Trophoblast cell (in vitro differentiated cells and primary cell): Measurements from ENCODE around the gene KCNIP3.
A peak's percentile ranks its signal among the peaks of the same experiment; 100 is the strongest.

Experiments
- DNase-seq, 2 donors: peaks; one replicate each; pipeline ENCODE4 v3.0.0-alpha.2; 2016
- H2AFZ ChIP-seq: 2 replicates; pipeline ENCODE4 v1.6.1; 2013; ENCODE audit warnings: low read length, moderate library complexity, mild to moderate bottlenecking; ENCODE audit not compliant: insufficient read depth, poor library complexity
- H2AK5ac ChIP-seq: 2 replicates; pipeline ENCODE4 v1.6.1; 2013; ENCODE audit warnings: mild to moderate bottlenecking, low read length
- H2BK120ac ChIP-seq: 2 replicates; pipeline ENCODE4 v1.6.1; 2013; ENCODE audit warnings: low read length, mild to moderate bottlenecking, moderate library complexity; ENCODE audit not compliant: insufficient read depth, poor library complexity
- H2BK12ac ChIP-seq: 2 replicates; pipeline ENCODE4 v1.6.1; 2013; ENCODE audit warnings: mild to moderate bottlenecking, low read length, moderate library complexity
- H2BK5ac ChIP-seq: 2 replicates; pipeline ENCODE4 v1.6.1; 2013; ENCODE audit warnings: low read length, low read depth, moderate library complexity, mild to moderate bottlenecking; ENCODE audit not compliant: poor library complexity
- H3K14ac ChIP-seq: 2 replicates; pipeline ENCODE4 v1.6.1; 2013; ENCODE audit warnings: mild to moderate bottlenecking, low read length
- H3K18ac ChIP-seq: 2 replicates; pipeline ENCODE4 v1.6.1; 2013; ENCODE audit warnings: mild to moderate bottlenecking, low read length
- H3K23ac ChIP-seq: 2 replicates; pipeline ENCODE4 v1.6.1; 2013; ENCODE audit warnings: low read length
- H3K27ac ChIP-seq: 2 replicates; pipeline ENCODE4 v1.5.1; 2013; ENCODE audit warnings: low read depth, mild to moderate bottlenecking, inconsistent platforms, low read length, moderate library complexity
- H3K27me3 ChIP-seq: 2 replicates; pipeline ENCODE4 v1.6.1; 2013; ENCODE audit warnings: inconsistent platforms, mild to moderate bottlenecking, low read length, moderate library complexity; ENCODE audit not compliant: insufficient read depth
- H3K36me3 ChIP-seq, 2 experiments: 1 replicate in 1 of 2; 2 replicates in 1 of 2; pipeline ENCODE4 v1.6.1; 2013; ENCODE audit warnings: low read length in 2 of 2, mild to moderate bottlenecking in 2 of 2, moderate library complexity in 1 of 2; ENCODE audit not compliant: insufficient read depth in 2 of 2, control insufficient read depth in 1 of 2
- H3K4ac ChIP-seq: 2 replicates; pipeline ENCODE4 v1.6.1; 2013; ENCODE audit warnings: low read depth, mild to moderate bottlenecking, low read length, moderate library complexity
- H3K4me1 ChIP-seq, 2 experiments: 1 replicate in 1 of 2; 2 replicates in 1 of 2; pipeline ENCODE4 v1.6.1; 2013; ENCODE audit warnings: low read length in 2 of 2, mild to moderate bottlenecking in 2 of 2, moderate library complexity in 1 of 2; ENCODE audit not compliant: insufficient read depth in 2 of 2, control insufficient read depth in 1 of 2
- H3K4me2 ChIP-seq: 2 replicates; pipeline ENCODE4 v1.6.1; 2013; ENCODE audit warnings: inconsistent platforms, mild to moderate bottlenecking, low read length, moderate library complexity
- H3K4me3 ChIP-seq: 2 replicates; pipeline ENCODE4 v1.5.1; 2013; ENCODE audit warnings: mild to moderate bottlenecking, low read depth, low read length, inconsistent platforms
- H3K79me1 ChIP-seq: one replicate; pipeline ENCODE4 v1.6.1; 2013; ENCODE audit warnings: low read length
- H3K79me2 ChIP-seq: 2 replicates; pipeline ENCODE4 v1.6.1; 2013; ENCODE audit warnings: low read length, mild to moderate bottlenecking; ENCODE audit not compliant: control insufficient read depth, insufficient read depth, poor library complexity
- H3K9ac ChIP-seq: 2 replicates; pipeline ENCODE4 v1.6.1; 2013; ENCODE audit warnings: mild to moderate bottlenecking, low read length
- H3K9me3 ChIP-seq: 2 replicates; pipeline ENCODE4 v1.6.1; 2013; ENCODE audit warnings: low read depth, mild to moderate bottlenecking, control low read depth, inconsistent platforms, low read length; ENCODE audit not compliant: insufficient read depth
- H4K12ac ChIP-seq: 2 replicates; pipeline ENCODE4 v1.6.1; 2013; ENCODE audit warnings: low read depth, mild to moderate bottlenecking, low read length, moderate library complexity
- H4K8ac ChIP-seq: 2 replicates; pipeline ENCODE4 v1.6.1; 2013; ENCODE audit warnings: low read depth, mild to moderate bottlenecking, low read length, moderate library complexity
- H4K91ac ChIP-seq: one replicate; pipeline ENCODE4 v1.6.1; 2013; ENCODE audit warnings: low read depth, mild to moderate bottlenecking, low read length, moderate library complexity
- WGBS: extraction: QIAGEN DNeasy Blood & Tissue Kit; methylation state at CpG from one replicate; pipeline ENCODE4 v1.1.7; 2013; ENCODE audit warnings: missing lambda C conversion rate; ENCODE audit not compliant: insufficient read length, insufficient coverage; ENCODE audit errors: extremely low coverage; 5-methylcytosine and 5-hydroxymethylcytosine counted together

Gene KCNIP3

DNA sequence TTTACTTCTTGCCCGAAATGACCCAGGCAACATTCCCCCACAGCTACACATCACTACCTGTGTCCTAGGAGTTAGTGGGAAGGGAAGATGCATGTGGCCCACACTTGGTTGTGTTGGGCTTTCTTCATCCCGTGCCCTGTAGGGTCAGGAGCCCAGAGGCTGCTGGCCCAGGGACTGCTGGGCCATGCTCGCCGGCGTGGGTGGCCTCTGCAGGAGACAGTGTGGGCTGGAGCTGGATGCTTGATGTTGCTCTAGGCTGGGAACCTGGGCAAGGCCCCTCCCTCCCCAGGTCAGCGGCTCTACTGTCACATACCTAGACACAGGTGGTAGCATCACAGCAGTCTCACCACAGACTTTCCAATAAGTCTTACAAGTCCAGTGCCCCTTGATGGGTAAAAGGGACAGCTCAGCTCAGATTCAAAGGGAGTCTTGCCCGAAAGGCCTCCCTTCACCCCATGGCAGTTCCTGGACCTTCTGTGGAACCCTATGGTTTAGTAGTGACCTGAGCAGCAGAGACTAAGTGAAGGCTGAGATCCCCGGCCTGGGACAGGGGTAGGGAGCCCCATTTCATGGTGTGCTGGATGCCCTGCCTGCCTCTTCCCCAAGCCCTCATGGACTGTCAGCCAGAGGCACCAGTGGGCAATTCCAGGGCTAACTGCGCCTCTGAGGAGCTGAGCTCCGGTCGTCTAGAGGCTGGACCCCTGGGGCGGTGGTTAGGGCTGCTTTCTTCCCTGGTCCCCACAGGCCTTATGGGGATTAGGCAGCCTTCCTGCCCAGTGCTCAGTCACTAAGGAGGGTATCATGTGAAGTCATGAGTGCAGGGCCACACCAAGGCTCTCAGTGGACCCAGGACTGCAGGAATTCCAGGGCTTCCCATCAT is 59.9 kb downstream of the KCNIP3 start:
- no CpG with 5 or more reads among the region's 12 CpGs for WGBS
- H4K12ac ChIP-seq: no peak overlapping the region
- no peak overlapping the region for H3K4me2 ChIP-seq
- no peaks in the 10 kb centered on the region for H3K36me3 ChIP-seq
- no peak overlapping the region for H4K8ac ChIP-seq
- no peaks in the 10 kb centered on the region for H3K79me1 ChIP-seq
- no peak overlapping the region for H2BK120ac ChIP-seq
- H4K91ac ChIP-seq: no peak overlapping the region
- peak overlapping the region; percentile 15 for H3K4me3 ChIP-seq
- H2BK12ac ChIP-seq: no peak overlapping the region
- no peaks in the 10 kb centered on the region for H3K79me2 ChIP-seq
- no peak overlapping the region for H3K18ac ChIP-seq
- H3K27me3 ChIP-seq: no peaks in the 10 kb centered on the region
- no peaks in the 10 kb centered on the region for H3K4me1 ChIP-seq
- no peak overlapping the region for H3K23ac ChIP-seq
- H2AK5ac ChIP-seq: no peak overlapping the region
- H2BK5ac ChIP-seq: no peak overlapping the region
- H3K4ac ChIP-seq: no peak overlapping the region
- H3K9me3 ChIP-seq: peaks cover 6% of the 10 kb centered on the region
- no peak overlapping the region for H2AFZ ChIP-seq
- no peak overlapping the region for H3K14ac ChIP-seq
- DNase-seq: no peak
- H3K9ac ChIP-seq: peak overlapping the region; percentile 67
- no peak overlapping the region for H3K27ac ChIP-seq

DNA sequence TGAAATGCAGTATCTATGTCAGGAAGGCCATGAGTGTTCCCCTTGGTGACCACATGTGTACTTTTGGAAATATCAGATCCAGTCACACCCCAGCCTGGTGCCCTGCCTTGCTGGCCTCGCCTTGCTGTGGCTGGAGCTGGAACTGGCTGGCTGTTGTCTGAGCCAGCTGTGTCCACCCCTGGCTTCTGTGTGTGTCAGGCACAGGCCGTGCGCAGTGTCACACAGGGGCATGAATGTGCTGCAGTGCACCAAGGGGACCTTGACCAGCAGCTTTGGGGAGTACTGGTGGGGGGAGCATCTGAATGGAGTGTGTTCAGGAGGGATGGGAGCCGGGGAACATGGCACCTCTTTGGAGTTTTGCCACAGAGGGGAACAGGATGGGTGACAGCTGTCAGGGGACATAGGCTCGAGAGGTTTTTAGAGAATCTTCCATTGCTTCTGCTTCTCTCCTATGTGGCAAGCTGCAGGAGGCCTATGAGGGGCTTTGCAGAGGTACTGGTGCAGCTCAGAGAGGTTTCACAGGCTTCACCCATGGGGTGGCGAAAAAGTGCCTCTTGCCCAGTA is 60.7 kb downstream of the KCNIP3 start:
- no peak overlapping the region for H3K14ac ChIP-seq
- no peak overlapping the region for H2BK5ac ChIP-seq
- peaks cover 6% of the 10 kb centered on the region for H3K9me3 ChIP-seq
- no peak overlapping the region for H2BK120ac ChIP-seq
- no peak overlapping the region for H4K91ac ChIP-seq
- H3K4me1 ChIP-seq: no peaks in the 10 kb centered on the region
- no peak overlapping the region for H2BK12ac ChIP-seq
- no peak overlapping the region for H3K23ac ChIP-seq
- no peak overlapping the region for H3K18ac ChIP-seq
- no peak overlapping the region for H3K4me3 ChIP-seq
- no peak overlapping the region for H3K9ac ChIP-seq
- no peaks in the 10 kb centered on the region for H3K79me2 ChIP-seq
- H3K4me2 ChIP-seq: no peak overlapping the region
- H2AK5ac ChIP-seq: no peak overlapping the region
- no CpG with 5 or more reads among the region's 6 CpGs for WGBS
- no peak overlapping the region for H4K12ac ChIP-seq
- H4K8ac ChIP-seq: no peak overlapping the region
- no peak overlapping the region for H3K4ac ChIP-seq
- DNase-seq: no peak
- no peaks in the 10 kb centered on the region for H3K36me3 ChIP-seq
- H3K79me1 ChIP-seq: no peaks in the 10 kb centered on the region
- H2AFZ ChIP-seq: no peak overlapping the region
- H3K27ac ChIP-seq: no peak overlapping the region
- H3K27me3 ChIP-seq: no peaks in the 10 kb centered on the region

DNA sequence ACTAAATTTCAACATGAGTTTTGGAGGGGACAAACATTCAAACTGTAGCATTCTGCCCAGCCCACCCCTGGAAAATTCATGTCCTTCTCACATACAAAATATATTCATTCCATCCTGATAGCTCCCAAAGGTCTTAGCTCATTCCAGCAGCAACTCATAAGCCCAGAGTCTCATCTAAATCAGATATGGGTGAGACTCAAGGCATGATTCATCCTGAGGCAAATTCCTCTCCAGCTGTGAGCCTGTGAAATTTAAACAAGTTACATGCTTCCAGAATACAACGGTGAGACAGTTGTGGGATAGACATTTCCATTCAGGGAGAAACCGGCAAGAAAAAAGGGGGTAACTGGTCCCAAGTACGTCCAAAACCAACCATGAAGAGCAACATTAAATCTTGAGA is 61.9 kb downstream of the KCNIP3 start:
- H2BK12ac ChIP-seq: no peak overlapping the region
- H3K4ac ChIP-seq: no peak overlapping the region
- no CpG with 5 or more reads among the region's 3 CpGs for WGBS
- peaks cover 6% of the 10 kb centered on the region for H3K9me3 ChIP-seq
- no peak overlapping the region for H3K18ac ChIP-seq
- H4K12ac ChIP-seq: no peak overlapping the region
- no peak overlapping the region for H4K8ac ChIP-seq
- H3K4me3 ChIP-seq: no peak overlapping the region
- no peak overlapping the region for H3K14ac ChIP-seq
- no peaks in the 10 kb centered on the region for H3K36me3 ChIP-seq
- no peaks in the 10 kb centered on the region for H3K79me1 ChIP-seq
- no peak overlapping the region for H2AFZ ChIP-seq
- no peaks in the 10 kb centered on the region for H3K4me1 ChIP-seq
- no peak overlapping the region for H3K4me2 ChIP-seq
- H3K23ac ChIP-seq: no peak overlapping the region
- H2AK5ac ChIP-seq: no peak overlapping the region
- H3K27me3 ChIP-seq: no peaks in the 10 kb centered on the region
- no peak overlapping the region for H2BK5ac ChIP-seq
- no peak overlapping the region for H2BK120ac ChIP-seq
- no peak overlapping the region for H4K91ac ChIP-seq
- H3K27ac ChIP-seq: no peak overlapping the region
- peak; percentile 26 to 76 for DNase-seq
- H3K9ac ChIP-seq: no peak overlapping the region
- H3K79me2 ChIP-seq: no peaks in the 10 kb centered on the region

DNA sequence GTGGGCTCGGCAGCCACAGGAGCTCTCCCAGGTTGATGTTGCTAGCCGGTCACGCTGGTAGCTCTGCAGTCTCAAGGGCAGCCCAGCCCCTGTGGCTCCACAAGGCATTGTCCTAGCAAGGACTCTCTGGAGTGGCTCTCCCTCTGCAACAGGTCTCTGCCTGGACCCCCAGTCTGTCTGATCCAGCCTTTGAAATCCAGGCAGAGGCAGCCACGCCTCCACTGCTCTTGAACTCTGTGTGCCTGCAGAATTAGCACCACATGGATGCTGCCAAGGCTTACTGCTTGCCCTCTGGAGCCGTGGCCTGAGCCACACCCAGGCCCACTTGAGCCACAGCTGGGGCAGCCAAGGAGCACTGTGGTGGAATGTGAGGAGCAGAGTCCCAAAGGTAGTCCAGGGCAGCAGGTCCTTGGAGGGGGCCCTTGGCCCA is 62.4 kb downstream of the KCNIP3 start:
- H3K79me2 ChIP-seq: no peaks in the 10 kb centered on the region
- H4K12ac ChIP-seq: no peak overlapping the region
- no peak overlapping the region for H3K27ac ChIP-seq
- no peak overlapping the region for H3K9ac ChIP-seq
- no peaks in the 10 kb centered on the region for H3K36me3 ChIP-seq
- H3K23ac ChIP-seq: no peak overlapping the region
- H3K4me2 ChIP-seq: no peak overlapping the region
- peaks cover 6% of the 10 kb centered on the region for H3K9me3 ChIP-seq
- no peak overlapping the region for H4K91ac ChIP-seq
- H3K14ac ChIP-seq: no peak overlapping the region
- no peaks in the 10 kb centered on the region for H3K27me3 ChIP-seq
- H3K4ac ChIP-seq: no peak overlapping the region
- no peaks in the 10 kb centered on the region for H3K79me1 ChIP-seq
- no peak for DNase-seq
- no peak overlapping the region for H3K18ac ChIP-seq
- H3K4me1 ChIP-seq: no peaks in the 10 kb centered on the region
- no peak overlapping the region for H3K4me3 ChIP-seq
- H2AK5ac ChIP-seq: no peak overlapping the region
- H2BK12ac ChIP-seq: no peak overlapping the region
- no peak overlapping the region for H2BK5ac ChIP-seq
- no peak overlapping the region for H2AFZ ChIP-seq
- H4K8ac ChIP-seq: no peak overlapping the region
- WGBS: no CpG with 5 or more reads among the region's 5 CpGs
- no peak overlapping the region for H2BK120ac ChIP-seq
